Activated T-cell treated with anti-CD3 and anti-CD28 coated beads, Interleukin-2, amount 50 U/mL, for 72 hours (primary cell): ENCODE measurements around the gene MAN1B1. TPM values are rescaled to one million over a fixed set of nuclear protein-coding genes. Genes with fewer than 3 reads are reported as not detected.

Source experiments
- ATAC-seq, 2 donors: fragments of 150-1000 bp; cut with Tn5 transposase; replicated peaks in 1 of 2; 2 replicates each; pipeline ENCODE4 v1.10.0; 2021; ENCODE audit warnings: moderate library complexity in 2 of 2, mild to moderate bottlenecking in 1 of 2
- DNase-seq, 2 donors: peaks; one replicate each; pipeline ENCODE4 v3.0.0; 2021 to 2022; ENCODE audit warnings: mixed read lengths in 1 of 2
- H3K27ac Mint-ChIP-seq: one replicate; pipeline ENCODE4 v1.8.0; 2022; ENCODE audit warnings: mild to moderate bottlenecking, moderate library complexity, mixed read lengths
- H3K27me3 Mint-ChIP-seq: one replicate; pipeline ENCODE4 v1.8.0; 2022; ENCODE audit warnings: low read depth, mixed read lengths
- H3K36me3 Mint-ChIP-seq, 2 donors: one replicate each; pipeline ENCODE4 v1.8.0; 2022; ENCODE audit warnings: mixed read lengths in 2 of 2, mild to moderate bottlenecking in 1 of 2; ENCODE audit not compliant: insufficient read depth in 2 of 2
- H3K4me1 Mint-ChIP-seq: one replicate; pipeline ENCODE4 v1.8.0; 2022; ENCODE audit warnings: low read depth, mixed read lengths
- H3K4me3 Mint-ChIP-seq, 2 donors: one replicate each; pipeline ENCODE4 v1.8.0; 2022; ENCODE audit warnings: mild to moderate bottlenecking in 2 of 2, mixed read lengths in 2 of 2, moderate library complexity in 2 of 2
- H3K9me3 Mint-ChIP-seq, 2 donors: one replicate each; pipeline ENCODE4 v1.8.0; 2022; ENCODE audit warnings: mixed read lengths in 2 of 2
- total RNA-seq, 2 donors: library from RNA; stranded (reverse); gene quantifications; one replicate each; pipeline ENCODE4 v1.2.3, GENCODE V29; 2022

MAN1B1 gene
- total RNA-seq, 2 donors from 2014 or later = 40.3 to 45.8 TPM

DNA sequence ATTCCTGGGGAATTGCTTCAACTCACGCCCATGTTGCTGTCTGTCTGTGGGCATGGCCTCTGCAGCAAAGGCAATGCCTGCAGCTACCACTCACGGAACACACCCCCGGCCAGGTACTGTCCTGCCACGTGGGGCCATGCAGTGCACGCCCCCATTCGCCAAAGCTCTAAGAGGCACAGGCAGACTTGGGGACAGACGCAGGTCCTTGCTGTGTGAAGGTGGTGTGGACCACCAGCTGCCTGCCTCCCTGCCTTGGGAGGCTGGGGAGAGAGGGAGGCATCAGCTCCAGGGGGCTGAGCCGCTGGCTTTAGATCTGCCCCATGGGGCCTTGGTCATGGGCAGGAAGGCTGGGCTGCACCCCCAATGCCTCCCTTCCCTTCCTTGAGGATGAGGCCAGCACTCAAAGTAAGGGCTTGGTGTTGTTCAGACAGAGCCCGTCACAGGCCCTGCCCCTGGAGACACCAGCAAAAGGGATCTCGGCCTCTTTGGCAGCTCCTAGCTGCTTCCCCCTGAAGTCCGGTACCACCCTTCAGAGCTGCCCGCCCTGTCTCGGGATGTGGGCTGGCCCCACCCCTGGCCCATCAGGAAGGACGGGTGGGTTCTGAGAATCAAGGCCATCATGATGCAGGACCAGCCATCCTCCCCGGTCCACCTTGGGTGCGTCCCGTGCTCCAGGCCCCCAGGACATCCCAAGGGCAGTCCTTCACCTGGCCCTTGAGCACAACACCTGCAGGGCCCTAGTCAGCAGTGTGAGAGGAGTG is 54.4 kb downstream of the MAN1B1 start:
- H3K36me3 Mint-ChIP-seq = no peaks in the 10 kb centered on the region
- no peak for DNase-seq
- peaks cover 52% of the 10 kb centered on the region for H3K27me3 Mint-ChIP-seq
- H3K4me1 Mint-ChIP-seq = peaks cover 11% of the 10 kb centered on the region
- no peak overlapping the region for H3K4me3 Mint-ChIP-seq
- H3K27ac Mint-ChIP-seq = no peak overlapping the region
- no peak for ATAC-seq
- H3K9me3 Mint-ChIP-seq = no peaks in the 10 kb centered on the region

DNA sequence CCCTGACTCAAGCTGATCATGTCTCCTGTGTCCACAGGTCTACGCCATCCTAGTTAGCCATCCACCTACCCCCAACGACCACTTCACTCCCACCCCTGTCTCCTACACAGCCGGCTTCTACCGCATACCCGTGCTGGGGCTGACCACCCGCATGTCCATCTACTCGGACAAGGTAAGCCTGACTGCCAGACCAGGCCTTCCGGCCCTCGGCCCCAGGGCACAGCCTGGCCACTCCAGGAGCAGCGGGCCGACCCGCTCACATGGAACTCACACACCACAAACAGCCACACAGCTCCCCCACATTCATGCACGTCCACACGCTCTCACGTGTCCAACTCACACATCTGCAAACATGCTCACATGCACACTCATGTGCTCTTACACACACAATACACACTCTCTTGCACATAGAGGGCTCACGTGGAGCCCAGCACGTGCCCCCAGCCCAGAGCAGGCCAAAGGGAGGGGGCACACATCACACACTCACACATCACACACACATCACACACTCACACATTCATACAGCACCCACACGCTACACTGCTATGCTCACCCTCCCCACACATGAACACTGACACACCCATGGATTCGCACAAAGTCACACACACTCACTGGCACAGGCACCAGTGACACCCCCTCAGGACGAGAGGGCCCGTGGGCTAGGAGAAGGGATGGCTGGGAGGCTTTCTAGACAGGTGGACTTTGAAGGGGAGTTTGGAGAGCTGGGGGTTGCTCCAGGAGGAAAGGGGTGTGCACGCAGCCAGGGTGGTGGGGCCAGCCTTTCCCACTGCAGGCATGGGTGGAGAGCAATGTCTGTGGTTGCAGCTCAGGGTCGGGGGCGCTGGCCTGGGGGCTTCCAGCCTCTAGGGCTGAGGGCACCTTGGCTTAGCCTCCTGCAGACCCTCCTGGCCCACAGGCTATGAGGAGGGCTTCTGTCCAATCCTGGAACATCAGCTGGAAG is 55.5 kb downstream of the MAN1B1 start:
- DNase-seq = no peak
- no peaks in the 10 kb centered on the region for H3K9me3 Mint-ChIP-seq
- ATAC-seq = no peak
- H3K27ac Mint-ChIP-seq = no peak overlapping the region
- no peaks in the 10 kb centered on the region for H3K36me3 Mint-ChIP-seq
- peaks cover 11% of the 10 kb centered on the region for H3K4me1 Mint-ChIP-seq
- no peak overlapping the region for H3K4me3 Mint-ChIP-seq
- H3K27me3 Mint-ChIP-seq = peaks cover 48% of the 10 kb centered on the region

DNA sequence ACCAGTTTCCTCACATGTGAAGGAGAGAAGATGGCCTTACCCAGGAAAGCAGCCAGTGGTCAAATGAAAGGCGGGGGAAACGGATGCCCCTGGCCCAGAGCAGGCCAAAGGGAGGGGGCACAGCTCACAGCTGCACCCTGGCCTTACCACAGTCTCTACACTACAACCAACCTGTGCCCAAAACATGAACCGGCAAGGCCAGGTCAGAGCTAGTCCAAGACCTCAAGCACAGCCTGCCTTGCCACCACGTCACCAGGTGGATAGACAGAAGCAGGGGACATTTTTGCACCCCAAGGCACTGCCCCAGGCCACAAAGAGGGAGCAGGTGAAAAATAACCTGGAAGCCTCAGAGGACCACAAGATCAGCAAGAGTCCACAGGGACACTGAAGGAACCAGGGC is 56.7 kb downstream of the MAN1B1 start:
- ATAC-seq (no peak), DNase-seq (no peak)
- Mint-ChIP-seq H3K9me3 (no peaks in the 10 kb centered on the region), H3K27me3 (peaks cover 37% of the 10 kb centered on the region), H3K4me3 (no peak overlapping the region), H3K4me1 (peaks cover 2% of the 10 kb centered on the region), H3K27ac (no peak overlapping the region), H3K36me3 (no peaks in the 10 kb centered on the region)

DNA sequence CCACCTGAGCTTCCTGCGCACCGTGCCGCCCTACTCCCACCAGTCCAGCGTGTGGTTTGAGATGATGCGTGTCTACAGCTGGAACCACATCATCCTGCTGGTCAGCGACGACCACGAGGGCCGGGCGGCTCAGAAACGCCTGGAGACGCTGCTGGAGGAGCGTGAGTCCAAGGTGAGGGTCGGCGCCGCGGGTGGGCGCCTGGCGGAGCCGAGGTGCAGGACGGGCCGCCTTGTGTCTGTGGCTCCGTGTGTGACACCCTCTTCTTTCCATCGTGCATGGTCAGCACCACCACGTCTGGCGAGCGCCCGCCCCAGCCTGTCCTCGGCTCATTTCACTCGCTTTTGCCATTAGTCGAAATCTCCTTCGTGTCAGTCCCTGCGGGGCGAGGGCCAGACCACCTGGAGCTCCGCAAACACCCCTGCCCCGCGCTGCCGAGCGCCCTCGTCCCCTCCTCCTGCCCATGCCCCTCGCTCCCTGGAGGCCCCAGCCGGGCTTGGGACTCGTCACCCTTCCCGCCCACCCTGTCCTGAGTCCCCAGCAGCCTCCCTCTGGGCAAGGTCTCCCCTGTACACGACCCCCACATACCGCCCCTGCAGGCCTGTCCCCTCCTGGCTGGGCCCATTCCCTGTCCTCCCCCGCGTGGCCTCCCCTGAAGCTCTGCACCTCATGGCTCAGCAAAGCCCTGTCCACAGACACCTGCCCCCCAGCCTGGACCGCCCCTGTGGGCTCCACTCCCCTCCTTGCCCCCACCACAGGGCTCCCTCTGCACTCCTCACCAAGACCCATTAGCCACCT is 59.1 kb downstream of the MAN1B1 start:
- Mint-ChIP-seq H3K27me3 (peaks cover 17% of the 10 kb centered on the region), H3K4me3 (no peak overlapping the region), H3K27ac (no peak overlapping the region), H3K9me3 (no peaks in the 10 kb centered on the region), H3K36me3 (no peaks in the 10 kb centered on the region), H3K4me1 (peaks cover under 1% of the 10 kb centered on the region)
- no peak for DNase-seq
- ATAC-seq = no peak

DNA sequence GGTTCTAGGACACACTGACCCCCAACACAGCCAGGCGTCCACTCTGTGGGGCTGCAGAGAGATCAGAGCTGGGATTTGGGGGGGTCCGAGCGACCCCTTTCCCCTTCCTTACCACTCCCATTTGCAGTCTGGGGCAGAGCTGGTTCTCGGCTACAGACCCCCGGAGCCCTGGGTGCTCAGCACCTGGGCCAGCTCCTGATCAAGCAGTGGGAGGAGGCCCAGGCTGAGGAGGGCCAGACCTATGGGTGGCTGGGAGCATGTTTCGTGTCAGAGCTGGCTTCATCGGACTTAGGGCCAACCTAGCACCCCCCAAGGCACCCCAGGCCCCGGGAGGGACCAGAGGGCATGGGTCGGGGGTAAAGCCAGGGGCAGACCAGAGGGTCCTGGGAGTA is 59.7 kb downstream of the MAN1B1 start:
- H3K36me3 Mint-ChIP-seq = no peaks in the 10 kb centered on the region
- H3K27ac Mint-ChIP-seq = no peak overlapping the region
- no peak for ATAC-seq
- no peaks in the 10 kb centered on the region for H3K9me3 Mint-ChIP-seq
- DNase-seq = no peak
- H3K27me3 Mint-ChIP-seq = peaks cover 17% of the 10 kb centered on the region
- peaks cover 6% of the 10 kb centered on the region for H3K4me1 Mint-ChIP-seq
- H3K4me3 Mint-ChIP-seq = no peak overlapping the region

DNA sequence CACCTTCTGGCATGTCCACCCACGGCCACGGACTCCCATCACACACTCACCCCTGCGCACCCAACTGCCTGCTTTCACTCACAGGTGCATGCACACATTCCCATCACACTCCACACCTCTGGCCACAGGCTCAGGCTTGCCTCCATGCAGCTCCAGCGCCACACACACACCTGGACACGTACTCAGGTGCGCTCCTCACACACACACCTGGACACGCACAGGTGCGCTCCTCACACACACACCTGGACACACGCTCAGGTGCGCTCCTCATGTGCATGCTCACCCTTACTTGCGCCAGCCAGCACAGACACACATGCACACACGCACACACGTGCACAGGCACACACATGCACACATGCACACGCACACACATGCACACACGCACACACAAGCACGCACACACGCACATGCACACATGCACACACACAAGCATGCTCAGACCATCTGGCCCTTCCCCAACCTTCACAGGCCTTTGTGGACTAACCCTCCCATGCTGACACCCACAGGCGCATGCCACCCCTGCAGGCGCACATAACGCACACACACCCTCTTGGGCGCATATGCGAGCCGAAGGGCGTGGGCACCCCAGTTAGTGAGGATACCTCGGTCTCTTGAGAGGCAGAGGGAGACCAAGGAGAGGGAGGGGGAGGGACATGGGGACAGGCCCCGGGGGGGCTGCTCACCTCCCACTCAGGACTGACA is 60.5 kb downstream of the MAN1B1 start:
- ATAC-seq = no peak
- H3K9me3 Mint-ChIP-seq = no peaks in the 10 kb centered on the region
- no peak for DNase-seq
- H3K27ac Mint-ChIP-seq = no peak overlapping the region
- H3K4me1 Mint-ChIP-seq = peaks cover 7% of the 10 kb centered on the region
- H3K4me3 Mint-ChIP-seq = no peak overlapping the region
- no peaks in the 10 kb centered on the region for H3K36me3 Mint-ChIP-seq
- H3K27me3 Mint-ChIP-seq = peaks cover 10% of the 10 kb centered on the region

DNA sequence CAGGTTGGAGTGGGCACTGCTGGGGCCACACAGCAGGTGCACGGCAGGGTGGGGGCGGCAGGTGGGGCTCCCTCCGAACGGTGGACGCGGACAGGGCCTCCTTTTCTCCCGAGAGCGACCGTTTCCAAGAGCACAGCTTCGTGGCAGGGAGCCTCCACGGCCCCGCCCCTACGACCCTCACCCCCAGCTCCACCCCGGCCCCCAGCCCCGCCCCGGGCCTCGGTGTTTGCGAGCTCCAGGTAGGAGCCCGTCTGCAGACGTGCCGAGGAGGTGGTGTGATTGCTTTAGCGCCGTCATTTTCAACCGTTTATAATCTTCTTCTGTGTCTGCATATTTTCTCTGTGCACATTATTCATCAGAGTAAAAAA is 61.0 kb downstream of the MAN1B1 start:
- ATAC-seq = no peak
- peaks cover 4% of the 10 kb centered on the region for H3K27me3 Mint-ChIP-seq
- H3K4me1 Mint-ChIP-seq = peaks cover 7% of the 10 kb centered on the region
- no peak for DNase-seq
- no peaks in the 10 kb centered on the region for H3K36me3 Mint-ChIP-seq
- no peaks in the 10 kb centered on the region for H3K9me3 Mint-ChIP-seq
- no peak overlapping the region for H3K4me3 Mint-ChIP-seq
- no peak overlapping the region for H3K27ac Mint-ChIP-seq

DNA sequence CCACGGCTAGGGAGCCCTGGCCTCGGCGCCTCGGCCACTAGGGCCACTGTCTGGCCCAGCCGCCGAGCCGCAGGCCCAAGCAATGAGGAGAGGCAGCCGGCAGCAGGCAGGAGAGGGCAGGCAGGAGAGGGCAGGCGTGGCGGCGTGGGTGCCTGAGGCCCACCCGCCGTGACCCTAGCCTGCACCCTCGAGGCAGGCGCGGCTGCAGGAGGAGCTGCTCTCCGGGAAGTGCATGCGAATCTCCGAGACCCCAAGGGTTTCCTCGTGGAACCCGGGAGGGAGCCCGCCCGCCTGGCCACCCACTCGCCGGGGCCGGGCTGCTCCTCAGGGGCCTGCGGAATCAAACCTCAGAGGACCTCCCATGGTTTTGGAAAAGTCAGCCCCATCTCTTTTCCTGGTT is 61.5 kb downstream of the MAN1B1 start:
- no peak for DNase-seq
- H3K9me3 Mint-ChIP-seq = no peaks in the 10 kb centered on the region
- H3K4me3 Mint-ChIP-seq = no peak overlapping the region
- no peak overlapping the region for H3K27ac Mint-ChIP-seq
- peaks cover 7% of the 10 kb centered on the region for H3K4me1 Mint-ChIP-seq
- H3K36me3 Mint-ChIP-seq = no peaks in the 10 kb centered on the region
- no peak for ATAC-seq
- H3K27me3 Mint-ChIP-seq = peaks cover 4% of the 10 kb centered on the region

DNA sequence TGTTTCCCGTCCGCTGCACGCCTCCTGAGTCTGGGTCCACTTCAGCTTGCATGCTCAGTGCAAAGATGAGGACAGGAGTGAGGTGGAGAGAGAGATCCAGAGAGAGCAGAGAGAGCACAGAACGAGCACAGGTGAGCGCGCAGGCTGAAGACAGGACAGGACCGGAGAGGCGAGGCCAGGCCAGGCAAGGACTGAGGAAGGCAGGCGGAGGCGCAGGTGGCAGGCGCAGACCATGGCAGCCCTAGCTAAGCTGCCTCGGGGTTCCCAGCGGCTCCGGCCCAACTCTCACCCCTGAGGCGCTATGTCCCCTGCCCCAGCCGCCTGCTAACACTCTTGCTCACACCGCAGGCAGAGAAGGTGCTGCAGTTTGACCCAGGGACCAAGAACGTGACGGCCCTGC is 61.9 kb downstream of the MAN1B1 start:
- no peak for ATAC-seq
- peaks cover 7% of the 10 kb centered on the region for H3K4me1 Mint-ChIP-seq
- DNase-seq = no peak

DNA sequence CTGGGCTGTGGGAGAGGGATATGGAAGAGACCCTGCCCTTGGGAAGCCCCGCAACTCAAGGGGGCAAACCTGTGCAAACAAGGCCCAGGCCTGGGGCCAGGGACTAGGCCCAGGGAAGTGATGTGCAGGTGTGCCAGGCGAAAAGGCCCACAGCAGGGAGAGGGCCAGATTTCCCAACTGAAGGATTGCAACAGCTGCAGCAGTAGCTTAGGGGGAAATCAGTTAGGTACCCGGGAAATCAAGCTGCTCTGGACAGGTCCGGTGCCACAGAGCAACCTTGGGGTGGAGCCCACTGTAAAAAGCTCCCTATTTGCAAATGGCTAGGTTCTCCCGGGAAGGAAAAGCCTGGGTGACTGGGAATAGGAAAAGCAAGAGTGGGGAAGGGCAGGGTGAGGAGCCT is 62.6 kb downstream of the MAN1B1 start:
- Mint-ChIP-seq H3K27ac (no peak overlapping the region), H3K4me3 (no peak overlapping the region), H3K4me1 (peaks cover 7% of the 10 kb centered on the region), H3K36me3 (no peaks in the 10 kb centered on the region), H3K9me3 (no peaks in the 10 kb centered on the region), H3K27me3 (peaks cover 4% of the 10 kb centered on the region)
- ATAC-seq (no peak), DNase-seq (no peak)

More for the DNA sequence above, 61.9 kb downstream of the MAN1B1 start:
- Mint-ChIP-seq H3K9me3 (no peaks in the 10 kb centered on the region), H3K27ac (no peak overlapping the region), H3K4me3 (no peak overlapping the region), H3K27me3 (peaks cover 4% of the 10 kb centered on the region), H3K36me3 (no peaks in the 10 kb centered on the region)

DNA sequence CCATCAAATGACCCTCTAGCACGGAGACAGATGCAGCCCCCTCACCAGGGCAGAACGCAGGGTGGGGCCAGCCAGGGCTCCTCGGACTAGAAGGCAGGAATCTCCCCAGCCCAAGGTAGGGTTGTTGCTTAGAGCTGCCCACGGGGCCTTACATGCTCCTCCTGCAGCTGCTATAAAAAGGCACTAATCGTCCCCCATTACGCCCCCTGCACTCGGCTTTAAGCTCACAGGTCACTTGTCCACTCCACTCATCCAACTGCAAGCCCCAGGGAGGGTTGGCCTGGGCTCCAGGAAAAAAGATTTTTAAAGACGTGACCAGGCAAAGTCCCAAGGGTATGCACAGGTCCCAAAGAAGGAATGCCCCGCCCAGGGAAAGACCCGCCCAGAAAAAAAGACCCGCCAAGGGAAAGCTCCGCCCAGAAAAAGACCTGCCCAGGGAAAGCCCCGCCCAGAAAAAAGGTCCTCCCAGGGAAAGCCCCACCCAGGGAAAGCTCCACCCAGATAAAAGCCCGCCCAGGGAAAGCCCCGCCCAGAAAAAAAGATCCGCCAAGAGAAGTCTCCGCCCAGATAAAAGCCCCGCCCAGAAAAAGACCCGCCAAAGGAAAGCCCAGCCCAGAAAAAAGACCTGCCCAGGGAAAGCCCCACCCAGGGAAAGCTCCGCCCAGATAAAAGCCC is 63.3 kb downstream of the MAN1B1 start:
- H3K9me3 Mint-ChIP-seq = no peaks in the 10 kb centered on the region
- peak overlapping the region; percentile 4 to 46 for H3K4me3 Mint-ChIP-seq
- no peaks in the 10 kb centered on the region for H3K36me3 Mint-ChIP-seq
- peaks cover 11% of the 10 kb centered on the region for H3K27me3 Mint-ChIP-seq
- DNase-seq (peak in 1 of 2 donors; percentile 29), ATAC-seq (peak in 1 of 2 donors; percentile 12)
- peak overlapping the region; percentile 10 for H3K27ac Mint-ChIP-seq
- peaks cover 7% of the 10 kb centered on the region for H3K4me1 Mint-ChIP-seq
